Activated naive CD8-positive, alpha-beta T cell treated with anti-CD3 and anti-CD28 coated beads for 36 hours (primary cell): Measurements from ENCODE around the gene WNT7A. TPM values are rescaled to one million over a fixed set of nuclear protein-coding genes. Genes with fewer than 3 reads are reported as not detected.

ENCODE experiments used
- DNase-seq: peaks from one replicate; pipeline ENCODE4 v3.0.0; 2021
- H3K27ac Mint-ChIP-seq: one replicate; pipeline ENCODE4 v1.8.0; 2022; ENCODE audit warnings: mild to moderate bottlenecking, moderate library complexity, mixed read lengths
- H3K27me3 Mint-ChIP-seq: one replicate; pipeline ENCODE4 v1.8.0; 2022; ENCODE audit warnings: mild to moderate bottlenecking, mixed read lengths
- H3K36me3 Mint-ChIP-seq: one replicate; pipeline ENCODE4 v1.8.0; 2021; ENCODE audit warnings: mild to moderate bottlenecking, mixed read lengths
- H3K4me1 Mint-ChIP-seq: one replicate; pipeline ENCODE4 v1.8.0; 2021; ENCODE audit warnings: mixed read lengths
- H3K4me3 Mint-ChIP-seq: one replicate; pipeline ENCODE4 v1.8.0; 2022; ENCODE audit warnings: mild to moderate bottlenecking, moderate library complexity, mixed read lengths
- H3K9me3 Mint-ChIP-seq: one replicate; pipeline ENCODE4 v1.8.0; 2022; ENCODE audit warnings: mixed read lengths
- total RNA-seq, 2 experiments: library from RNA; stranded (reverse); gene quantifications; one replicate each; pipeline ENCODE4 v1.2.3, GENCODE V29; 2021

The WNT7A gene
- total RNA-seq, 2 experiments from 2014 or later: 0.20 TPM; not detected in 1

DNA sequence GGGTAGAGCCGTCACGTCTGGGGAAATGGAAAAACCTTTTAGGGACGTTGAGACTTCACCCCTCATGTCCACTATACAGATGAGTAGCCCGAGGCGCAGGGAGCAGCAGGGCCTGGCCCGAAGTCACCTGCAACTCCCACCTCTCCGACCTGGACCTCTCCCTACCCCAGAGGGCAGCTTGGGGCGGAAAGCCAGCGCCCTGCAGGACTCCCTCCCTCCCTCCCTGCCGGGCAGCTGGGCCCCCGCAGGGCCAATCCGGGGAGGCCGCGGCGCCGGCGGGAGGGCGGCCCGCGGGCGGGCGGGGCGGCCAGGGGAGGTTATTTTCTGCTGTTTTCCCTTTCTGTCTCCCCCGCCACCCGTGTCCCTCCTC, 2.0 kb downstream of the WNT7A start:
- DNase-seq: no peak
- no peaks in the 10 kb centered on the region for H3K9me3 Mint-ChIP-seq
- H3K27me3 Mint-ChIP-seq: peaks cover 24% of the 10 kb centered on the region
- H3K4me1 Mint-ChIP-seq: peaks cover 2% of the 10 kb centered on the region
- no peaks in the 10 kb centered on the region for H3K36me3 Mint-ChIP-seq
- peak overlapping the region; percentile 65 for H3K4me3 Mint-ChIP-seq
- H3K27ac Mint-ChIP-seq: no peak overlapping the region

DNA sequence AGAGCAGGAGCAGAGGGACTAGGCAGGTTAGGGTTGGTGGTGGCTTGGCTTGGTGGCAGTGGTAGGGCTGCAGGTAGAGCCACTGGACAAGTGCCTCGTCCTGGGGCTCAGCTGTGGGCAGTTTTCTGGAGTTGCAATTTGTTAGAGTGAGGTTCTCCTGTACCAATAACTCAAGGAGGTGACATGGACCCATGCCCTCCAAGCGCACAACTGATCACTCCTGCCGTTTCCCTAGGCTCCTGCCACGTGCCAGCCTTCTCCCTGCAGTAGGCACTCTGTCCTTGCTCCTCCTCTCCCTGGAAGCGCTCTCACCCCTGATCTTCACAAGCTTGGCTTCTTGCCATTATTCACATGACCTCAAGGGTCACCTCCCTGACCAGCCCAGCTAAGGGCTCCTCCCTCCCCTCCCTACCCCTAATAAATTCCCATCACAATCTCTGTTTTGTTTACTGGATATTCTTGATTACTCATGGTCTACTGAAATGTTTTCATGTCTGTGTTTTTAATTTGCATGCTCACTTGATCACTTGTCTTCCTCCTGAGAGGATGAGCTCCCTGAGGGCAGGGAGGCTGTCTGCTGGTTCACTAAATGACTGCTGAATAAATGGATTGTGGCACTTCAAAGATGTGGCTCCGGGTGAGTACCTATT, 3.3 kb downstream of the WNT7A start:
- peaks cover 2% of the 10 kb centered on the region for H3K4me1 Mint-ChIP-seq
- H3K36me3 Mint-ChIP-seq: no peaks in the 10 kb centered on the region
- no peak for DNase-seq
- no peak overlapping the region for H3K27ac Mint-ChIP-seq
- peaks cover 22% of the 10 kb centered on the region for H3K27me3 Mint-ChIP-seq
- no peaks in the 10 kb centered on the region for H3K9me3 Mint-ChIP-seq
- H3K4me3 Mint-ChIP-seq: no peak overlapping the region

DNA sequence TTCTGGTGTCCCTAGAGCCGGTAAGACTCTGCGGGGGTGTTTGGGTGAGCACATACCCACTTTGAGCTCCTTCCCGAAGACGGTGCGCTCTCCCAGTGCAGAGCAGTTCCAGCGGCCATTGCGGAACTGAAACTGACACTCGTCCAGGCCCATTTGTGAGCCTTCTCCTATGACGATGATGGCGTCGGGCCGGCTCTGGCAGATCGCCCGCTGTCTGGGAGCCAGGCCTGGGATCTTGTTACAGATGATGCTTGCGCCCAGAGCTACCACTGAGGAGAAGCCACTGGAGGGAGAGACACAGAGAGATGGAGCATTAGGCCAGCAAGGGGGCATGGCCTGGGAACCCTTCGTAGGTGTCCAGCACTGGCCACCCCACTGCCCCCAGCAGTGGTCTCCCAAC, 5.0 kb downstream of the WNT7A start:
- no peaks in the 10 kb centered on the region for H3K36me3 Mint-ChIP-seq
- no peak overlapping the region for H3K4me3 Mint-ChIP-seq
- no peaks in the 10 kb centered on the region for H3K9me3 Mint-ChIP-seq
- DNase-seq: no peak
- peaks cover 2% of the 10 kb centered on the region for H3K4me1 Mint-ChIP-seq
- H3K27ac Mint-ChIP-seq: no peak overlapping the region
- peaks cover 14% of the 10 kb centered on the region for H3K27me3 Mint-ChIP-seq

DNA sequence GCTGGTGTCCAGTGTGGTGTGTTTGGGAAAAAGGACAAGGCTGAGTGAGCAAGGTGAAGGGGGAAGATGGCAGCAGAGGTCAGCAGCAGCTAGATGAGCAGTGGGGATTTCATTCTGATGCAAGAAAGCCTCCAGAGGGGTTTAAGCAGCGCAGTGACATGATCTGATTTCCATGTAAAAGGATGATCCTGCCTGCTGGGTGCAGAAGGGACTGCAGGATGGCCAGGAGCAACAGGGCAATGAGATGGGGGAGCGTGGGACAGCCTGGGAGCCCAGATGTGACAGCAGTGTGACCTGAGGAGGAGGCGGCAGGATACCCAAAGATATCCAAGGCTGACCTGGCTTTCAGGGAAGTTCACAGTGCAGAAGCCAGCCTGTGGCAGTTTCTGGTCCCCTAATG, 6.1 kb downstream of the WNT7A start:
- Mint-ChIP-seq H3K4me3 (no peak overlapping the region), H3K27me3 (peaks cover 7% of the 10 kb centered on the region), H3K4me1 (peaks cover under 1% of the 10 kb centered on the region), H3K27ac (no peak overlapping the region), H3K9me3 (no peaks in the 10 kb centered on the region), H3K36me3 (no peaks in the 10 kb centered on the region)
- no peak for DNase-seq

DNA sequence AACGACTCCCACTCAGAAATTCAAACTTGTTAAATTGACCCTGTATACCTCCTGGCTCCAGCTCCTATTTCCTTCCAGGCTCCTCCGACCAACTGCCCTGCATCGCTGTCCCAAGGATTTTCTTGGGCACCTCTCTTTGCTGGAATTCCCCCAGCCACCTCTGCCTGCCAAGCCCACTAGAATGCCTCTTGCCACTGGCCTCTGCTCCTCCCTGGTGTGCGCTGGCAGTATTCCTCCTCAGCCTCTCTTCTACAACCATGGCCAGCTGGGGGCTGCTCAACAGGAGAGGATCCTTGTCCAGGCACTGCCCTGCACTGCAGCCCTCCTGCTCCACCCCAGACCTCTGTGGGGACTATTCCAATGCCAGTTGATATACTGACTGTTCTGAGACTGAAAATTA, 7.4 kb downstream of the WNT7A start:
- H3K27me3 Mint-ChIP-seq: no peaks in the 10 kb centered on the region
- no peak overlapping the region for H3K4me3 Mint-ChIP-seq
- H3K27ac Mint-ChIP-seq: no peak overlapping the region
- no peak for DNase-seq
- H3K4me1 Mint-ChIP-seq: peaks cover 6% of the 10 kb centered on the region
- H3K36me3 Mint-ChIP-seq: no peaks in the 10 kb centered on the region
- no peaks in the 10 kb centered on the region for H3K9me3 Mint-ChIP-seq

DNA sequence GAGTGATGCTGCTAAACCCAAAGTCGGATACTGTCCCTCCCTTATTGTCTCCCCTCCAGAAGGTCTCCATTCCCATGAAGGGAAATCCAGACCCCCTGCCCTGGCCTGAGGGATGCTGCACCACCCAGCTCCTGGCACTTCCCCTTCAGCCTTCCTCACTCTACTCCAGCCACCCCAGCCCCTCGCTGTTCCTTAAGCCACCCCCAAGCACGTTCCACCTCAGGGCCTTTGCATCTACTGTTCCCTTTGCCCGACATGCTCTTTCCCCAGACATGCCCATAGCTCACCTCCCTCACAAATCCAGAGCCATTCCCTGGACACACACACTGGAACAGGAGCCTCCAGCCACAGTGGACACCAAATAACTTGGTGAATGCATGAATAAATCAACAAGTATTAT, 8.1 kb downstream of the WNT7A start:
- Mint-ChIP-seq H3K36me3 (no peaks in the 10 kb centered on the region), H3K27ac (no peak overlapping the region), H3K27me3 (no peaks in the 10 kb centered on the region), H3K9me3 (no peaks in the 10 kb centered on the region), H3K4me1 (peaks cover 9% of the 10 kb centered on the region), H3K4me3 (no peak overlapping the region)
- no peak for DNase-seq

DNA sequence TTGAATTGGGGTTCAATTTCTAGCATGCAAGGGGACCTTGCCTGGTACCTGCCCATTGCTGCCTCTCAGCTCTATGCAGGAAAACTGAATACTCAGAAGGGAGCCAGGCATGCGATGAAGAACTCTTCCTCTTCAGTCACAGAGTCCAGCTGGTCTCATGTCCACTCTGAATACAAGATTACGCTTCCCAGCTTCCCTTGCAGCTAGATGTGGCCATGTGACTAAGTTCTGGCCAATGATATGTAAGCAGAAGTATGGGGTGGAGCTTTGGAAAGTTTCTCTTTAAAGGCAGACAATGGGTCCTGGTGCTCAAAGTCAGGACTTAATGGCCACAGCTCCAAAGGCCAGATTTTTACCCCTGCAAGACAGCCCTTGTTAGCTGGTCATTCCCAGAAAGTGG, 9.0 kb downstream of the WNT7A start:
- H3K9me3 Mint-ChIP-seq: no peaks in the 10 kb centered on the region
- no peaks in the 10 kb centered on the region for H3K36me3 Mint-ChIP-seq
- no peaks in the 10 kb centered on the region for H3K27me3 Mint-ChIP-seq
- H3K27ac Mint-ChIP-seq: no peak overlapping the region
- H3K4me1 Mint-ChIP-seq: peaks cover 17% of the 10 kb centered on the region
- DNase-seq: no peak
- no peak overlapping the region for H3K4me3 Mint-ChIP-seq

DNA sequence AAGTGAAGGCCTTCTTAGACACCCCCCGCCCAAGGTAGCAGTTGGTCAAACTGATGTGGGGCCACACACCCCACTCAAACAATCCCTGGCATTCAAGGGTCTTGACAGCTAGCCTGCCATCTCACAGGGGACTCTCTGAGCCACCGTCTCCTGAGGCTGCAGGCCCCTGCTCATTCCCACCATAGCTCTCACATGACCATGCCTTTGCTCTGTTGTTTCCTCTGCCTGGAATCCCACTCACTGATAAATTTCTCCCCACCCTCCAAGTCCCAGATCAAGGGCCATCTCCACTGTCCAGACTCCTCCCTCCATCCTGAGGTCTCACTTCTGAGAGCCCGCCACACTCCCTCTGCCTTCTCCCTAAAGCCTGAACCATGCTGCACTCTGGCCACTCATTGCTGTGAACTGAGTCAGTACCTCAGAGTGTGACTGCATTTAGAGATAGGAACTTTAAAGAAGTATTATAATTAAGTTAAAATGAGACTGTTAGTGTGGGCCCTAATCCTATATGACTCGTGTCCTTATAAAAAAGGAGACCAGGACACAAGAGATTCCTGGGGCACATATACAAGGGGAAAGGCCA, 10.0 kb downstream of the WNT7A start:
- no peaks in the 10 kb centered on the region for H3K36me3 Mint-ChIP-seq
- H3K27ac Mint-ChIP-seq: no peak overlapping the region
- no peaks in the 10 kb centered on the region for H3K27me3 Mint-ChIP-seq

DNA sequence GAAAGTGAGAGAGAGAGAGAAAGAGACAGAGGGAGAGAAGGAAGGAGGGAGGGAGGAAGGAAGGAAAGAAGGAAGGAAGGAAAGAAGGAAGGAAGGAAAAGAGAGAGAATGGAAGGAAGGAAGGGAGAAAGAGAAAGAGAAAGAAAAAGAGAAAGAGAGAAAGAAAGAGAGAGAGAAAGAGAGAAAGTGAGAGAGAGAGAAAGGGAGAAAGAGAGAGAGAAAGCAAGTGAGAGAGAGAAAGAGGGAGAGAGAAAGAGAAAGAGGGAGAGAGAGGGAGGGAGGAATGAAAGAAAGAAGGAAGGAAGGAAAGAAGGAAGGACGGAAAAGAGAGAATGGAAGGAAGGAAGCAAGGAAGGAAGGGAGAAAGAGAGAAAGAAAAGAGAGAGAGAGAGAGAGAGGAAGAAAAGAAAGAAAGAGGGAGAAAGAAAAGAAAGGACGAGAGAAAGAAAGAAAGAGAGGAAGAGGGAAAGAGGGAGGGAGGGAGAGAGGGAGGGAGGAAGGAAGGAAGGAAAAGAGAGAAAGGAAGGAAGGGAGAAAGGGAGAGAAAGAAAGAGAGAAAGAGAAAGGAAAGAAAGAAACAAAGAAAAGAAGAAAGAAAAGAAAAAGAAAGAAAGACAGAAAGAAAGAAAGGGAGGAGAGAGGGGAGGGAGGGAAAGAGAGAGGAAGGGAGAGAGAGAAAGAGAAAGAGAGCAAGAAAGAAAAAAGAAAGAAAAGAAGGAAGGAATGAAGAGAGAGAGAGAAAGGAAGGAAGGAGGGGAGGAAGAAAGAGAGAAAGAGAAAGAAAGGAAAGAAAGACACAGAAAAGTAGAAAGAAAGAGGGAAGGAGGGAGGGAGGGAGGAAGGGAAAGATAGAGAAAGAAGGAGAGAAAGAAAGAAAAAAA, 10.8 kb downstream of the WNT7A start:
- Mint-ChIP-seq H3K9me3 (no peaks in the 10 kb centered on the region), H3K36me3 (no peaks in the 10 kb centered on the region), H3K27me3 (no peaks in the 10 kb centered on the region), H3K27ac (no peak overlapping the region), H3K4me3 (no peak overlapping the region), H3K4me1 (peaks cover 21% of the 10 kb centered on the region)
- no peak for DNase-seq

More for the DNA sequence above, 10.0 kb downstream of the WNT7A start:
- Mint-ChIP-seq H3K4me1 (peaks cover 21% of the 10 kb centered on the region), H3K4me3 (no peak overlapping the region), H3K9me3 (no peaks in the 10 kb centered on the region)
- no peak for DNase-seq

DNA sequence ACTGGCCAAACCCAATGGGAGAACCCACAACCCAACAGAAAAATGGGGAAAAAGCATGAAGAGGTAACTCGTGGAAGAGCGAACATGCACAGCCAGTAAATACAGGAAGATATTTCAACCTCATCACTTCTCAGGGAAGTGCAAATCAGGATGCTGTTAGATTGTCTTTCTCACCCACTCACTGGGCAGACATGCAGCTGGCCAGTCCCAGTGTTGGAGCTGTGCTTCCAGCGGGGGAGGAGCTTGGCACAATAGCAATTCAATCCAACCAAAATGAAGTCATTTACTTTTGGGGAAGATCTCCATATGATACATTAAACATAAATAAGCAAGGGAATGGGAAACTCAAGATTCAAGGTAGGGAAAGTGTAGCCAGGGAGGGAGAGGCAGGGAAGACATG, 12.1 kb downstream of the WNT7A start:
- H3K27ac Mint-ChIP-seq: peak overlapping the region; percentile 34
- no peaks in the 10 kb centered on the region for H3K27me3 Mint-ChIP-seq
- H3K9me3 Mint-ChIP-seq: no peaks in the 10 kb centered on the region
- peaks cover 21% of the 10 kb centered on the region for H3K4me1 Mint-ChIP-seq
- DNase-seq: no peak
- H3K36me3 Mint-ChIP-seq: no peaks in the 10 kb centered on the region
- H3K4me3 Mint-ChIP-seq: no peak overlapping the region

DNA sequence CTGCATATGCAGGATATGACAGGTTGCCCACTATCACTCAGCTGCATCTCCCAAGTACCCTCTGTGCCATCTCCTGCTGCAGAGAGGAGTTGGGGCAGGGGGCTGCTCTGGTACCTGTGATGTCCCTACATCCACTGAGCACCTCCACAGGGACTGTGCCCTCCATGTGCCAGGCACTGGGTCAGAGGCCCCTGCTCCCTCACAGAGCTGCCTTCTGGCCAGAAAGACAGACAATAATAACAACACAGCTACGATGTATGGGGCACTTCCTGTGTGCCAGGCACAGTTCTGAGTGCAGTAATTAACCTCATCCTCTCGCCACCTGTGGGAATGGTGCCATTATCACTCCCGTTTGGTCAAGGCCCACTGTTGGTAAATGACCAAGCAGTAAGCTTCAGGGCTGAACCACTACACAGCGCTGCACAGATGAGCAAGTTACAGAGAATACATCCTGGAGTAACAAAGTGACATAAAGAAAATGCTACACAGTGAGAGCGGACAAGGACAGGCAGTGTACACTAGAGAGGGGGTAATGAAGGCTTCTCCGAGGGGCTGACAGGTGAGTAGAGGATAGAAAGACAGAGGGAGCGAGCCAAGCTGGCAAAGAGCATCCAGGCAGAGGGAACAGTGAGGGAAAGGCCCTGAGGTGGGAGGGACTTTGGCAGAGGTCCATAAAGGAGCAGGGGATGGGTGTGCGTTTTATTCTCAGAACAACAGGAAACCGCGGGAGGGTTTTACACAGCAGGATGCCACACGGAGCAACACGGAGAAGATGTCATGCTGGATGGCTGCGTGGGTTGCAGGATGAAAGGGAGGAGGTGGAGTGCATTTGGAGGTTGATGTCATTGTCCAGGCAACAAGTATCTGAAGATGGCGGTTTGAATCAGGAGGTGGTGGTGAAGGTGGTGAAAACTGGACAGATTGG, 13.6 kb downstream of the WNT7A start:
- H3K4me1 Mint-ChIP-seq: peaks cover 21% of the 10 kb centered on the region

DNA sequence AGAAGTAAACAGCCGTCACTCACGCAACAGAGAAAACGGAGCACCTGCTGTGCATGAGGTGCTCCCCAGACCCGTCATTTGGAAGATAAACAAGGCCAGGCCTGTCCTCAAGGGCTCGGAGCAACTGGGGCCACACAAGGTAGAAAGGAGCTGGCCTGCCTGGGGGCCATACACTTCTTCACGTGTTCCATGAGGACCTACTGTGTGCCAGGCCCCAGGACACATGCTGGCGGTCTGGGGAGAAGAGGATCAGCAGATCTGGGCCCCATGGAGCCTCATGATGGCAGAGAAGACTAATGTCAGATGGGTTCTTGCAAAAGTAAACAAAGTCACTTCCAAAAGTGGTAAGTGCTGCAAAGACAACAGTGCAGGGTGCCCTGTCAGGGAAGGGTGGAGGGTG, 14.3 kb downstream of the WNT7A start:
- peaks cover 21% of the 10 kb centered on the region for H3K4me1 Mint-ChIP-seq
- DNase-seq: no peak
- no peak overlapping the region for H3K27ac Mint-ChIP-seq
- no peaks in the 10 kb centered on the region for H3K27me3 Mint-ChIP-seq
- H3K4me3 Mint-ChIP-seq: no peak overlapping the region
- no peaks in the 10 kb centered on the region for H3K9me3 Mint-ChIP-seq
- no peaks in the 10 kb centered on the region for H3K36me3 Mint-ChIP-seq

More for the DNA sequence above, 13.6 kb downstream of the WNT7A start:
- Mint-ChIP-seq H3K27ac (peak overlapping the region; percentile 82), H3K36me3 (no peaks in the 10 kb centered on the region), H3K4me3 (peak overlapping the region; percentile 25), H3K27me3 (no peaks in the 10 kb centered on the region), H3K9me3 (no peaks in the 10 kb centered on the region)
- peak; percentile 55 for DNase-seq

DNA sequence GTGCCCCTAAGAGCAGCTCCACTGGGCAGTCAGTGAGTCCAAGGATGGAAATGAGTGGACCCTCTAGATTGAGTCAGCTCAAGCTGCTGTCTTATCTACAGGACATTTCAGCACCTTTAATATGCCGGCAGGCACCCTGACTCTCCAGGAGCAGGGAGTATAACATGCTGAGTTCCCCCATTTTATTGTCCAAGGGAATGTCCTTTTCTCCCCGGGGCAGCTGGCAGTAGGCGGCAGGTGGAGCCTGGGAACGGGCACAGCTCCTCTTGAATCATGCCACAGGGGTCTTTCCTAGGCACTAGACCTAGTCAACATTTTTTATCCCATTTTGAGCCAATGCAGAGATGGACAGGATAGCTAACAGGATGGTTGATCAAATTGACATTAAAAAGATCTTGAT, 14.8 kb downstream of the WNT7A start:
- Mint-ChIP-seq H3K36me3 (no peaks in the 10 kb centered on the region), H3K27me3 (no peaks in the 10 kb centered on the region), H3K9me3 (no peaks in the 10 kb centered on the region), H3K27ac (no peak overlapping the region), H3K4me1 (peaks cover 21% of the 10 kb centered on the region), H3K4me3 (no peak overlapping the region)
- DNase-seq: no peak

DNA sequence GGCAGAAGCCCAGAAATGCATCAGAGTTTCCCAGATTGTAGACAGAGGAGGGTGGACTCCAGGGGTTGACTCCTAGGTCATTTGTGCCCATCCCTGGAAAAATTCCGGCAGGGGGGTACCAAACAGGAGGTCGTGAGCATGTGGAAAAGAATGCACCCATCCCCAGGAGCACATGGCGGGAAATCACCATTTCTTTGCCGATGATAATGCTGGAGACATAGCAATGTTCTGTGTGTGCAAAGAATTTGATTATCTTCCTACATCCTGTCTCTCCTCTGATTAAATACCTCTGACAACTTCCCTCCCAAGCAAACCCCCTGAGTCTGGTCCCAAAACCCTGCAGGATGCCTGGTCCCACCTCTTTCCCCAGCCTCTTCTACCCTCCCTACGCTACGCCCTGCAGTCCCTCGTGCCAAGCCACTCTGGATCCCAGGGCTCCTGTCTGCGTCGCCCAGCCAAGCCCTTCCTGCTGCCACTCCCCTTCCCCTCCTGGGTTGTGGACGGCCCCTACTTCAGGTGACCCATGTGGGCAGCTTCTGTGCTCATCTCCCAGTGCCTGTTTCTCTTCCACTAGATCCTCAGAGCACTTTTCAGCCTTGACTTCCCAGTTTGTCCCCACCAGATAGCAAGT, 15.8 kb downstream of the WNT7A start:
- no peak for DNase-seq
- H3K4me3 Mint-ChIP-seq: no peak overlapping the region
- peaks cover 21% of the 10 kb centered on the region for H3K4me1 Mint-ChIP-seq
- H3K36me3 Mint-ChIP-seq: no peaks in the 10 kb centered on the region
- no peak overlapping the region for H3K27ac Mint-ChIP-seq
- no peaks in the 10 kb centered on the region for H3K9me3 Mint-ChIP-seq
- H3K27me3 Mint-ChIP-seq: no peaks in the 10 kb centered on the region
